MV-4-11 (cell line): Measurements from ENCODE around the gene RAD51D.
"Not testable (repeated sequence)": the region's sequence is repeated elsewhere in the genome, so short reads cannot be mapped to it uniquely, and the experiment has no call there.

Experiments
- DNase-seq: peaks from one replicate; lab custom pipeline; 2025; lab: John Stamatoyannopoulos, UW

The RAD51D gene

GRCh38 chr17:35119370-35120165 is at the start of gene RAD51D:
RAD51D (minus strand) TSS chr17:35119860; CDS start chr17:35119613, 247 bp downstream.
- DNase-seq: peak; percentile 56

GRCh38 chr17:35167666-35168065 is 48.0 kb upstream of the RAD51D start:
- DNase-seq: no peak

- DNase-seq: no peak
These were observed 47.4 kb upstream of the RAD51D start for GRCh38 chr17:35167046-35167445.

DNA sequence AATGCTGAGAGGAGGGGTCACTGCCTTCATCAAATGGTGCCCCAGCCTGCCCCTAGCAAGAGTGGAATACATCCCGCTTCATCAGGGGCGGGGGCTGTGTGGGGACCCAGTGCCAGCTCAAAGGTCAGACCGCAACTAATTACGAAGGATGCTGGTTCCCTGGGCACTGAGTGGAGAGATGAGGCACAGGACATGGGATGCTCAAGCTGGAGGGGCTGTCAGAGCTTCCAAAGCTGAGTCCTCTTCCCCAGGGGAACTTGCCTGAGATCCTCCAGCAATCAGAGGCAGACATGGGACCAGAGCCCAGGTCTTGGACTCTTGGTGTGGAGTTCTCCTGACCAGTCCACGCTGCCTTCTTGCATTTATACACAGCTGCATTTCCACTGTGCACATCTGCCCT is 46.9 kb upstream of the RAD51D start:
- no peak for DNase-seq

GRCh38 chr17:35164716-35165115 is 45.1 kb upstream of the RAD51D start:
- no peak for DNase-seq

DNA sequence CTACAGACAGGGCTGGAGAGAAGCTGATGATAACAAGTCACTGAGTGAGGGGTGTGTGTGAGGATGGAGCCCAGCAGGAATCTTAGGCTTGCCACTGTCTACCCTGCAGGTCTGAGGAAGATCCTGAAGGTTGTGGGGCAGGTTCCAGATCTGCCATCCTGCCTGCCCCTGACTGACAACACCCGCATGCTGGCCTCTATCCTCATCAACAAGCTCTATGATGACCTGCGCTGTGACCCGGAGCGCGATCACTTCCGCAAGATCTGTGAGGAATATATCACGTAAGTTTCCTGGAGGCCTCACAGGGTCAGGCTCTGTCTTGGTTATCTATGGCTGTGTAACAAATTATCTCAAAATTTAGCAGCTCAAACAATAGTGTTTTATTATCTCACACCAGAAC is 44.2 kb upstream of the RAD51D start:
- no peak for DNase-seq

DNA sequence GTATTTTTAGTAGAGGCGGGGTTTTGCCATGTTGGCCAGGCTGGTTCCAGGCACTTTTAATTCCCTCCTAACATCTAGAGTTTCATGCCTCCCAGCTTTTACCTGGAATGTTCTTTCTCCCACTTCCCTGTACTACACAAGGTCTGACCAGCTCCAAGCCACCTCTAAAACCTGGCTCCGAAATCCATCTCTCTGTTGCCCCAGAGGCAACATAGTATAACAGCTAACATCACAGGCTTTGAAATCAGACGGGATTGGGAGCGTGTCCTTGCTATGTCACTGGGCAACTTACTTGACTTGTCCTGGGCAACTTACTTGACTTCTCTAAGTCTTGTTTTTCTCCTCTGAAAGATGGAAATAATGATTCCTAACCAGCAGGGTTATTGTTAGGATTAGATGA is 43.1 kb upstream of the RAD51D start:
- no peak for DNase-seq

- DNase-seq: peak; percentile 48
These were observed 41.7 kb upstream of the RAD51D start for GRCh38 chr17:35161281-35161761.

- peak; percentile 15 for DNase-seq
These were observed 40.9 kb upstream of the RAD51D start for GRCh38 chr17:35160354-35161201.

DNA sequence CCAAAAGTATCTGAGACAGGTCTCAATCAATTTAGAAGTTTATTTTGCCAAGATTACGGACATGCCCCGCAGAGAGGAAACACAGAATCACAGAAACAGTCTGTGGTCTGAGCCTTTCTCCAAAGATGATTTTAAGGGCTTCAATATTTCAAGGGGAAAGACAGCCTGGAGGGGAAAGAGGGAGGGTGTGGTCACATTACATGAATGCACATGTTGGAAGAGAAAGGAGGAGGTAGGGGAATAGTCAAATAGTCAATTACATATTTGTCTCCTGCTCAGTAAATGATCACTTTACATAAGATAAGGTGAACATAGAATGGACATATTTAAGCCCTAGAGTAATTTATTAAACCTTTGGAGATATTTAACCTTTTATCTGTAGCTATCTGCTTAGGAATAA is 40.3 kb upstream of the RAD51D start:
- DNase-seq: no peak

- DNase-seq: no peak
These were observed 35.6 kb upstream of the RAD51D start for GRCh38 chr17:35155246-35155645.

DNA sequence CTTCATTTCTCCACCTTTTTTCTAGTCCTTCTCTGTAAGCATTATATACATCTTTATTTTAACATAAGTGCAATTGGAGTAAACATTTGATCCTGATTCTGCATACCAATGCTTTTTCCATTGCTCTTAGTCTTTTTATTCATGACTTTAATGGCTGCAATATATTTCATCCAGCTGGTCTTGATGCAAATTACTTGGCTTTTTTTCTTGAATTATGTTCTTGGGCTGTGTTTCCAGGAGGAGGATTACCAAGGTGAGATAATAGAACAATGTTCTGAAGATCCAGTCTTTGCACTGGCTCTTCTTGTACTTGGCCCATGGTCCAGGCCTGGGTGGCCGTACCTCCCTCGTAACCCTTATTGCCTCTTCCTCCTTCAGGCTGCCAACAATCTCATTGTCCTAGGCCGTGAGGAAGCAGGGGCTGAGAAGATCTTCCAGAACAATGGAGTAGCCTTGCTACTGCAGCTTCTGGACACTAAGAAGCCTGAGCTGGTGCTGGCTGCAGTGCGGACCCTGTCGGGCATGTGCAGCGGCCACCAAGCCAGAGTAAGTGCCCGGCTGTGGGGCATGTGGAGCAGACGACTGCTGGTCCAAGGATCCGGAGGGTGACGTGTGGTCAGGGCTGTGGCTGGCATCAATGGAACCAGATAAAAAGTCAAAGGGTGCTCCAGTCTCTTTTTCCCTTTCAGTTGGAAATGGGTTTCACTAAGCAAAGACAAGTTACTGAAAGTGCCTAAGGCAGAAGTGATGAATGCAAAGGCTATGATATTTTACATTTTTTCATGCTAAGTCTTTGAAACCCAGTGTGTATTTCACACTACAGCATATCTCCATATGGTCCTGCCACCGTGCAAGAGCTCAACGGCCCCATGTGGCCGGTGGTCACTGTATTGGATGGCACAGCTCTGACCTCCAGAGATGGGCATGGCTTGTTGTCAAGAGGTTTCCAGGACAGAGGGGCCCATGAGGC is 34.8 kb upstream of the RAD51D start:
- DNase-seq: no peak

DNA sequence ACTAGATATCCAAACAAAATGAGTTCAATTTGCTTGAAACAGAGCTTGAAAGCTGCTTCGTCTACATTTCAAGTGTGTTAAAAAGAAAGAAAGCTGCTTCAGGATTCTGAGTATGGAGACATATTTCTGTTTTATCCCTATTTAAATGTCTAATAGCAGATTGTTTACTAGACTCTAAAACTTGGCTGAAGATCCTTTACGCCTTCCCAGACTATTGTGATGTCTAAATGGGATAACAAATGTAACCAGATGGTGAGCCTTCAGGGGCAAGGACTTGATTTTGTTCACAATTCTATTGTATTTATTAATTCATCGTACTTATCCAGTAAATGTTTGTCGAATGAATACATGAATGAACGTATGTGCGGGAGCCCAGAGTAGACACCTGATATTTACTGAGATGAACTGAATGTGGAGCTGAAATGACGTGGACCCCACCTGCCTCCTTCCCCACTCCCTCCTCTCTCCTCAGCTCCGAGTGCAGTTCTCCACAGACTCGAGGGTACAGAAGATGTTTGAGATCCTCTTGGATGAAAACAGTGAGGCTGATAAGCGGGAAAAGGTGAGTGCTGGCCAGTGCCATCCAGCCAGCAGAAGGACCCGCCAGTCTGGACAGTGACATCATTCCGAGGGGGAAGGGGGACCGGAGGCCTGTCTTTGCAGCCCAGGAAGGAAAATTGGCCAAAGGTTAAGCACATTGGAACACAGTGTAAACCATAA is 32.9 kb upstream of the RAD51D start:
- DNase-seq: no peak

DNA sequence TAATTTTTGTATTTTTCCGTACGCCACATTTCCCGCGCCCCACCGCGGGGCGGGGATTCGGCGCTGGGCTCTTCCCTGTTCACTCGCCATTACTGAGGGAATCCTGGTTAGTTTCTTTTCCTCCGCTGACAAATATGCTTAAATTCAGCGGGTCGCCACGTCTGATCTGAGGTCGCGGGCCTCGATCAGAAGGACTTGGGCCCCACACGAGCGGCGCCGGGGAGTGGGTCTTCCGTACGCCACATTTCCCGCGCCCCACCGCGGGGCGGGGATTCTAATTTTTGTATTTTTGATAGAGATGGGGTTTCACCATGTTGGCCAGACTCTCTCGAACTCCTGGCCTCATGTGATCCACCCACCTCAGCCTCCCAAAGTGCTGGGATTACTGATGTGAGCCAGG is 31.4 kb upstream of the RAD51D start:
- DNase-seq: not testable (repeated sequence)

- DNase-seq: no peak
These were observed 30.3 kb upstream of the RAD51D start for GRCh38 chr17:35149941-35150340.

DNA sequence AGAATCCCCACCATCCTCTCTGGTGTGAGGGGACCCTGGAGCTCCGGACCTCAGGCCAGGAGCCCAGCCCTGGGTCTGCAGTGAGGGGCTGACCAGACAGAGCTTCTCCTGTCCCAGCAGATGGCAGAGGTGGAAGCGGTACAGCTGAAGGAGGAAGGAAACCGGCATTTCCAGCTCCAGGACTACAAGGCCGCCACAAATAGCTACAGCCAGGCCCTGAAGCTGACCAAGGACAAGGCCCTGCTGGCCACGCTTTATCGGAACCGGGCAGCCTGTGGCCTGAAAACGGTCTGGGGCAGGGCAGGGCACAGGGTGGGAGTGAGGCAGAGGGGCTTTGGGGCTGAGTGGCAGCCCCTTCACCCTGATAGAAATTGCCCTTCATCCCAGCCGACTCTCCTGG is 28.5 kb upstream of the RAD51D start:
- DNase-seq: no peak

DNA sequence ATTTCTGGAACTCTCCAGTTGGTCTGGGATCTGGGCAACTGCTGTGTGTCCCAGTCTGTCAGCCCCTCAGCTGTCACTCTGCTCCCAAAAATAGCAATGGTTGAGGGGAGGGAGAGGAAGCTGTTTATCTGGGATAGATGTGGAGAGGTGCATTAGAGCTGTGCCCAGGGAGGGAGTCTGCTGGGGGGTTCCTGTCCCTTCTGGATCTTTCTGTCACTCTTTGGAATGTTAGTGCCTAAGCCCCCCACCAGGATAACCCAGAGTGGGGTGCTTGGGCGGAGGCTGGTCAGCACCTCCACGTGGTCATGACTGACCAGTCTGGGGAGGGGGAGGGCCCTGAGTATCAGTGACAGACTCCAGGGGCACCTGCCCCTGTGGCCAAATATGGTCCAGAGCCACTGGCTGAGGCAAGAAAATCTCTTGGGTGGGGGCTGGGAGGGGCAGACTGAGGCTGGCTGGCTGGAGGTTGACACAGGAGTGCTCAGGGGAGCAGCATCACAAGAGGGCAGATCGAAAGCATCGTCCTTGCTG is 27.8 kb upstream of the RAD51D start, which contains the start of gene UNC45B:
Gene UNC45B (plus strand): TSS at position 443 of the 531 bp plus-strand sequence. CDS start 447 bp downstream, outside the sequence.
- no peak for DNase-seq

- no peak for DNase-seq
These were observed 26.7 kb upstream of the RAD51D start for GRCh38 chr17:35146214-35146833.

DNA sequence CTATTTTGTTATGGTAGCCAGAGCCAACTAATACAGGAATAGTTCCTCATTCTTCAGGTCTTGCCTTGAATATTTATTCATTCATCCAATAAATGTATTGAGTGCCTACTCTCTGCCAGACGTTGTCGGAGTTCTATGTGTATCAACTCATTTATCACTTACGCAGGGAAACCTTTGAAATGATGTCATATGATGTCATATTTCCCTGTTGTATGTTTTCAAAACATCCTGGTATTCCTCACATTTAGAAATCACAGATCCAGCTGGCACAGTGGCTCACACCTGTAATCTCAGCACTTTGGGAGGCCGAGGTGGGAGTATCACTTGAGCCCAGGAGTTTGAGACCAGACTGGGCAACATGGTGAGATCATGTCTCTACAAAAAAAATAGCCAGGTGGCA is 25.2 kb upstream of the RAD51D start:
- DNase-seq: no peak

GRCh38 chr17:35142467-35142796 is 22.8 kb upstream of the RAD51D start:
- DNase-seq: no peak
